T47D (cell line): Measurements from ENCODE around the gene ADGRG3.

Experiments
- DNase-seq, 2 experiments: peaks; one replicate each; pipeline versions ENCODE4 v3.0.0 to v3.0.0-alpha.2; 2011 to 2012; ENCODE audit warnings: low read depth in 1 of 2, low spot score in 1 of 2
- JUND ChIP-seq: IDR thresholded peaks from 2 replicates; pipeline ENCODE4 v1.6.1; 2012; ENCODE audit warnings: low read depth
- in situ Hi-C: cut with HindIII; loops from 2 replicates; pipeline ENCODE4 v1.10.0; 2016; ENCODE audit warnings: low sequenced_read_pairs, low pct_unique_long_range_greater_than_20kb

Gene ADGRG3

DNA sequence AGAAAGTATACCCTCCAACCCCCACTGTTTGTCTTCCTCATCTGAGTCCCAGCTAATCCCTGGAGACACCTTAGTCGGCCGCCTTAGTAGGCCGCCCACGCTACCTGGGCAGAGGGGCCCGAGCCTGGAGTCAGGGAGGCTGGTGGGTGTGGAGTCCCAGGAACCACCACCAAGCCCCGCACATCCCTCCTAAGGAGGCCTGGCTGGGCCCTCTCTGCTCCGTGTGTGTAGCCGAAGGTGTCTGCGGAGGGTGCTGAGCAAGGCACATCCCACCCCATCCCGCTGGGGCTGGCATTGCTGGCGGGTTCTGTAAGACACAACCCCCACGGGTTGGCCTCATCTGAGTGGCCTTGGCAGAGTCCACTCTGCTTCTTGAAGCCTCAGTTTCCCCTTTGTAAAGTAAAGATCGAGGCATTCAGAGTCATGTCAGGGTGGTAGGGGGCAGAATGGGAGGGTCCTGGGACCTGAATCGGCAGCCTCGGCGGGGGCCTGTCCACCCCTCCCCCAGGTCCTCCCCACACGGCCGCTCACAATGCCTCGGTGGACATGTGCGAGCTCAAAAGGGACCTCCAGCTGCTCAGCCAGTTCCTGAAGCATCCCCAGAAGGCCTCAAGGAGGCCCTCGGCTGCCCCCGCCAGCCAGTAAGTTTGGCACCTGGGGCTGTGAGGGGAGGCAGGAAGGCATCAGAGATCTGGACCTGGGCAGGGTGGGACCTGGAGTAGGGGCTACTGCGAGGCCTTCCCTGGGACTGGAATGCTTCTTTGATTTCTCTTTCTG, 15.2 kb upstream of the ADGRG3 start:
- no peak for DNase-seq
- in situ Hi-C loops = no loop called here
- TF ChIP-seq JUND = no peak

DNA sequence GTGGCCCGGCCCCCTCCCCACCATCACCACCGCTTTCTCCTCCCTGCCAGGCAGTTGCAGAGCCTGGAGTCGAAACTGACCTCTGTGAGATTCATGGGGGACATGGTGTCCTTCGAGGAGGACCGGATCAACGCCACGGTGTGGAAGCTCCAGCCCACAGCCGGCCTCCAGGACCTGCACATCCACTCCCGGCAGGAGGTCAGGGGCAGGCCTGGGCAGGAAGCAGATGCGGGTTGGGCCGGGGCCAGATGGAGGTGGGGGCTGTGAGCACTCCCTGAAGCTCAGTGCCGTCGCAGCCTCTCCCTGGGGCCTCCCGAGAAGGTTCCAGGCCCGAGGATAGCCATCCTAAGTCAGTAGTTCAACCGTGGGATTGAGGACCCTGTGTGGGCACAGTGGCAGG, 14.2 kb upstream of the ADGRG3 start:
- no peak for TF ChIP-seq JUND
- no peak for DNase-seq
- in situ Hi-C loops = no loop called here

DNA sequence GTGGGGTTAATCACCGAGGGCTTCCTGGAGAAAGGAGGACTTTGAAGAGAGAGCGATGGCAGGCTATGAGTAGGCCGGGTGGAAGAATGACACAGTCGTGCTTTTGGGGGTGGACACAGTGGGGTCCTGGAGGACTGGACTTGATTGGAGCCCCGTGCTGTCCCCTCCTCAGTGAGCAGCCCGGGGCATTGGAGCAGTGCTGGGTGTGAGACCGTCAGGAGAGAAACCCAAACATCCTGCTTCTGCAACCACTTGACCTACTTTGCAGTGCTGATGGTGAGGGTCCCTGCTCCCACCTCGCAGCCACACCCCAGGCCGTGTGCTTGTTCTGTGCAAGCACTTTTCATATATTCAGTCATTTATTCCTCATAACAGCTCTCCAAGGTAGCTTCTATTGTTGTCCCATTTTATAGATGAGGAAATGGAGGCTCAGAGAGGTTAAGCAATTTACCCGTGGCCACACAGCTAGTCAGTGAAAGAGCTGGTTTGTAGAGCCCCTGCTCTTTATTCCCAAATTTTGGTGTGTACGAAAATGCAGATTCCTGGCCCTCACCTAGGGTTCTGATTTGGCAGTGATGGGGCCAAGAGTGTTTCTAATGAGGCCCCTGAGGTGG, 11.7 kb upstream of the ADGRG3 start:
- in situ Hi-C loops = no loop called here
- DNase-seq = no peak

DNA sequence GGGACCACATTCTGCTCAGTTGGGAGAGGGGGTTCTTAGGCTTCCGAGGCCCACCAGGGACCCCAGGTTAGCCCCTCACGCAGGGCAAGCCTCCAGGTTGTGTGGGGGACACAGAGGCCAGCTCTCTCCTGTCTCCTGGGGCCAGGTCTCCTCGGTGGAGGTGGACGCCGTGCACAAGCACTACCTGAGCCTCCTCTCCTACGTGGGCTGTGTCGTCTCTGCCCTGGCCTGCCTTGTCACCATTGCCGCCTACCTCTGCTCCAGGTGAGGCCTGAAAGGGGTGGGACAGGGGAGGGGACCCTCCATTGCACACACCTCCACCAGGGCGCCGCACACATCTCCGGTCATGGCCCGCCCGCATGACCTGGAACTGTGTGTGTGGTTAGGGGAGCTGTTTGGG, 10.9 kb upstream of the ADGRG3 start:
- no peak for DNase-seq
- no peak for TF ChIP-seq JUND
- in situ Hi-C loops = no loop called here

More for the DNA sequence above, 11.7 kb upstream of the ADGRG3 start:
- no peak for TF ChIP-seq JUND

DNA sequence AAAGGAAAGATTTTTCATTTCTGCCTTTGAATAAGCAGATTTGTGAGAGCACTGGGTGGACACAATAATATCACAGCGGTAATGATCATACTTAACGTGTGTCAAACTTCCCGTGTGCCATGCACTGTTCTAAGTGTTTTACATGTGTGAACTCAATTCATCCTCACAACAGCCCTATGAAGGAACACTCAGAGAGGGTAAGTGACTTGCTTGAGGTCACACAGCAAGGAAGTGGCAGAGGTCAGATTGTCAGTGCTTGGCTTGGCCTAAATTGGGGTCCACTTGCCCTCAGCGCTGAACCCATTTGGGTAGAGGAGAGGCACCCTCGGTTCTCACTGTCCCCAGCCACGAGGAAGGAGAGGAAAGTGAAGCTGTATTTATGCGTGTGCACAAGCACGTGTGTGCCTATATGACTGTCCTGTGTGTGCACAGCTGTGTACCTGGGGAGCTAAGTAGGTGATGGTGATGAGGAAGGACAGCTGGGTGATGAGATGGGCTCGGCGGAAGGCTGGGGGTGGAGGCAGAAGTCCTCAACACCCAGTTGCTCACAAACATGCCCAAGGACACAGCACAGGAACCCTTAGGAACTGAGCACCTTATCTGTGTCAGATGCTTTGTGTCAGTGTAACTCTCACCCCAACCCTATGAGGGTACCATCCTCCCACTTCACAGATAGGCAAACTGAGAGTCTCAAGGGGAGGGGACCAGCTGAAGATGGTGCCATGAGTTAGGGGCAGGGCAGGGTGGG, 9.8 kb upstream of the ADGRG3 start:
- in situ Hi-C loops = no loop called here
- DNase-seq = no peak

DNA sequence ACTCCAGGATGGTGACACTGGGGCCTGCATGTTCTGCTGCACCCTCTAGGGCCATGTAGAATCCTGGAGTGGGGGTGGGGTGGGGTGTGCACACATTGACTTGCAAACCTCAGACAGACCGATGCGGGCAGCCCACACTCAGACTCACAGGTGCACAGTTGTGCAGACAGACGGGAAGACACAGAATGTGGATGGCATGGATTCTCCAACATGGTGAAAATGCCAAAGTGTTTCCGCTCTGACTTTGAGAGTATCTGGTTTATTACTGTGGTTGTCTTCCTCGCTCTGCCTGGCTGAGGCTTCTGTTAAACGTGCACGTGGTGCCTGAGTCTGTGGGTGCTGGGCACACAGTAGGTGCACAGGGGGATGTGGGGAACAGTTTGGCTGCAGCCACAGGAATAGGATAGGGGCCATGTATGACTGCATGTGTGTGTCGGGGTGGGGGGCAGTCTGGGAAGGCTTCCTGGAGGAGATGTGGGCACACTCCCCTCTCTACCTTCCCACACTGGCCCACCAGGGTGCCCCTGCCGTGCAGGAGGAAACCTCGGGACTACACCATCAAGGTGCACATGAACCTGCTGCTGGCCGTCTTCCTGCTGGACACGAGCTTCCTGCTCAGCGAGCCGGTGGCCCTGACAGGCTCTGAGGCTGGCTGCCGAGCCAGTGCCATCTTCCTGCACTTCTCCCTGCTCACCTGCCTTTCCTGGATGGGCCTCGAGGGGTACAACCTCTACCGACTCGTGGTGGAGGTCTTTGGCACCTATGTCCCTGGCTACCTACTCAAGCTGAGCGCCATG, 9.0 kb upstream of the ADGRG3 start:
- TF ChIP-seq JUND = no peak
- DNase-seq = no peak
- in situ Hi-C loops = no loop called here

More for the DNA sequence above, 9.8 kb upstream of the ADGRG3 start:
- no peak for TF ChIP-seq JUND

DNA sequence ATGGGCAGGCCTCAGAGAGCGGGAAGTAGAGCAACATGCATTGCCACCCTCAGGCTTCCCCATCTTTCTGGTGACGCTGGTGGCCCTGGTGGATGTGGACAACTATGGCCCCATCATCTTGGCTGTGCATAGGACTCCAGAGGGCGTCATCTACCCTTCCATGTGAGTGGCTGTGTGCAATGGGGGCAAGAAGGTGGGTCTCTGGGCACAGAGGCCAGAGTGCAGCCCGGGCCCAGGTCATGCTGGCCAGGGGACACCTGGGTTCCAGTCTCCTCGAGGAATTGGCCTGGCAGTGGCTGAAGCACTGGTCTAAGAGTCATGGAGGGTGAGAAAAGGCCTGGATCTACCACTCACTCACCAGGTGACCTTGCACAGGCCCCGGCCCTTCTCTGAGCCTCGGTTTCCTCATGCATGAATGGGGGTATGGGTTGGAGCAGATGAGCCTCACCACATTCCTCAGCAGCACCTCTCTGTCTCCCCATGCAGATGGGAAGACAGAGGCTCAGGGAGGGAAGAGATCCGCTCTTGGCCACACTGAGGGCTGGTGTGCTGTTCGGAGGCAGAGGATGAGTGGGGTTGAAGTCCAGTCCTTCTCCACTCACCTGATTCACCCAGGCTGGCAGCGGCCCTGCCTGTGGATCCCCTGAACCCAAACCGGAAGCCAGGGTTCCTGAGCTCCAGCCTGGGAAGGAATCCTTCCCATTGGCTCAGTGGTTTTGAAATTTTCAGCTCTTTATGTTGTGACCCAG, 7.2 kb upstream of the ADGRG3 start:
- no peak for DNase-seq
- in situ Hi-C loops = no loop called here
- TF ChIP-seq JUND = no peak

DNA sequence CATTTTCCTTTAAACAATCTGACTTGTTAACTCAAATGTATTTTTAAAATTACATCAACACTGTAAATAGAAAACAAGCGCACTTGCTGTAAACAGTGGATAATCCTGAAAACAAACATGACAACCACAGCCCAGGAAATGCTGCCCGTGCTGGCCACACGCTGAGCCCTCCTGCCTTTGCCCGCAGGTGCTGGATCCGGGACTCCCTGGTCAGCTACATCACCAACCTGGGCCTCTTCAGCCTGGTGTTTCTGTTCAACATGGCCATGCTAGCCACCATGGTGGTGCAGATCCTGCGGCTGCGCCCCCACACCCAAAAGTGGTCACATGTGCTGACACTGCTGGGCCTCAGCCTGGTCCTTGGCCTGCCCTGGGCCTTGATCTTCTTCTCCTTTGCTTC, 6.6 kb upstream of the ADGRG3 start:
- TF ChIP-seq JUND = no peak
- in situ Hi-C loops = no loop called here
- no peak for DNase-seq

DNA sequence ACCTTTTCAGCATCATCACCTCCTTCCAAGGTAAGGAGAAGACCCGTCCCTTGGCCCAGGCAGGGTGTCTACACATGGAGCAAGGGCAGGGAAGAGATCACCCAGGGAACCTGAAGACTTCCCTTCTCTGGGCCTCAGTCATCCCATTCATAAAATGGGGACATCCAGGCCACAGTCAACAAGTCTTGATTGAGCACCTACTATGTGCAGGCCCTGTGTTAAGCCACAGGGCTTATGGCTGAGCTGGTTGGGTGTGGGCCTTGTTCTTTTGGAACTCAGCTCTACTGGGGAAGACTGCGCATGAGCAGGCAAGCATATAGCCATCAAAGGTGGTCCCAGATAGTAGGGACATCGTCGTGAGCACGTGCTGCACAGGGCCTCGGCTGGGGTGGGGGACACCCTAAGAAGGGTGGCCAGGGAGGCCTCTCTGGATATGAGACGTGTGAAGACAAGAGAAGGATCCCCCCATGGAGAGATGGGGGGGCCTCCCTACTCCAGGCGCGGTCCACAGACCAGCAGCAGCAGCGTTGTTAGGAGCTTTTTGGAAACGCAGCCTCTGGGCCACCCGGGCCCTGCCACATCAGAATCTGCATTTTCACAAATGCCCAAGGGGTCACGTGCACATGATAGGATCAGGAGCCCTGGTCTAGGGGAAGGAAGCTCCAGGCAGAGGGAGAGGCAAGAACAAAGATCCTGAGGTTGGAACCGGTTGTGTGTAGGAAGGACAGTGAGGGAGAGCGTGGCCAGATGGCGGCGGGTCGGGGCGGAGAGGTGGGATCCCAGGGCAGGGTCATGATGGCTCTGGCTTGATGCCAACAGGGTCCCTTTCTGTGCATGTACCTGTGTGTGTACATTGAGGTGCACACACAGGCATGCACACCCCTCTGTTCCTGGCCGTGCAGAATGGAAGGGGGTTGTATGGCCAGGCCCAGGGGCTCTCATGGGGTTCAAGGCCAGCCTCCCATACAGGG, 5.9 kb upstream of the ADGRG3 start:
- TF ChIP-seq JUND = no peak
- in situ Hi-C loops = no loop called here
- no peak for DNase-seq

DNA sequence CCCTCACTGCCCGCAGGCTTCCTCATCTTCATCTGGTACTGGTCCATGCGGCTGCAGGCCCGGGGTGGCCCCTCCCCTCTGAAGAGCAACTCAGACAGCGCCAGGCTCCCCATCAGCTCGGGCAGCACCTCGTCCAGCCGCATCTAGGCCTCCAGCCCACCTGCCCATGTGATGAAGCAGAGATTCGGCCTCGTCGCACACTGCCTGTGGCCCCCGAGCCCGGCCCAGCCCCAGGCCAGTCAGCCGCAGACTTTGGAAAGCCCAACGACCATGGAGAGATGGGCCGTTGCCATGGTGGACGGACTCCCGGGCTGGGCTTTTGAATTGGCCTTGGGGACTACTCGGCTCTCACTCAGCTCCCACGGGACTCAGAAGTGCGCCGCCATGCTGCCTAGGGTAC, 4.7 kb upstream of the ADGRG3 start:
- DNase-seq = no peak
- TF ChIP-seq JUND = no peak
- in situ Hi-C loops = no loop called here

DNA sequence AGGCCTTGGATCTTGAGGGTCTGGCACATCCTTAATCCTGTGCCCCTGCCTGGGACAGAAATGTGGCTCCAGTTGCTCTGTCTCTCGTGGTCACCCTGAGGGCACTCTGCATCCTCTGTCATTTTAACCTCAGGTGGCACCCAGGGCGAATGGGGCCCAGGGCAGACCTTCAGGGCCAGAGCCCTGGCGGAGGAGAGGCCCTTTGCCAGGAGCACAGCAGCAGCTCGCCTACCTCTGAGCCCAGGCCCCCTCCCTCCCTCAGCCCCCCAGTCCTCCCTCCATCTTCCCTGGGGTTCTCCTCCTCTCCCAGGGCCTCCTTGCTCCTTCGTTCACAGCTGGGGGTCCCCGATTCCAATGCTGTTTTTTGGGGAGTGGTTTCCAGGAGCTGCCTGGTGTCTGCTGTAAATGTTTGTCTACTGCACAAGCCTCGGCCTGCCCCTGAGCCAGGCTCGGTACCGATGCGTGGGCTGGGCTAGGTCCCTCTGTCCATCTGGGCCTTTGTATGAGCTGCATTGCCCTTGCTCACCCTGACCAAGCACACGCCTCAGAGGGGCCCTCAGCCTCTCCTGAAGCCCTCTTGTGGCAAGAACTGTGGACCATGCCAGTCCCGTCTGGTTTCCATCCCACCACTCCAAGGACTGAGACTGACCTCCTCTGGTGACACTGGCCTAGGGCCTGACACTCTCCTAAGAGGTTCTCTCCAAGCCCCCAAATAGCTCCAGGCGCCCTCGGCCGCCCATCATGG, 4.0 kb upstream of the ADGRG3 start:
- TF ChIP-seq JUND = no peak
- DNase-seq = no peak
- in situ Hi-C loops = no loop called here
